ENCODE results near the gene ZNF595. TPM values are rescaled to one million over a fixed set of nuclear protein-coding genes. Genes with fewer than 3 reads are reported as not detected.
"Not testable (repeated sequence)": the region's sequence is repeated elsewhere in the genome, so short reads cannot be mapped to it uniquely, and the experiment has no call there.

ZNF595 gene
- total RNA-seq, 1 experiment from 2014 or later = 17.1 TPM

- CTCF ChIA-PET; BruUV-seq (replicated peaks); H3K9me3 Mint-ChIP-seq (ENCODE audit: unreplicated experiment); H3K27me3 ChIP-seq (replicated peaks; ENCODE audit: control insufficient read depth, insufficient read depth, low read length); DNase-seq; H3K9me3 ChIP-seq; POLR2A ChIA-PET; intact Hi-C loops (cut with micrococcal nuclease; ENCODE audit: unreplicated experiment); H3K36me3 Mint-ChIP-seq (ENCODE audit: insufficient read depth, unreplicated experiment); H3K36me3 ChIP-seq (ENCODE audit: control insufficient read depth, insufficient read depth, low read length); H3K4me3 Mint-ChIP-seq (ENCODE audit: unreplicated experiment); H3K27ac Mint-ChIP-seq (ENCODE audit: unreplicated experiment); H3K4me3 ChIP-seq (ENCODE audit: low read depth, low read length); H3K27me3 Mint-ChIP-seq (ENCODE audit: insufficient read depth, unreplicated experiment); H3K4me1 Mint-ChIP-seq (ENCODE audit: low read depth, unreplicated experiment); H3K4me1 ChIP-seq: not testable (repeated sequence)
Measured at GRCh38 chr4:38202-38601, 14.9 kb upstream of the ZNF595 start.

DNA sequence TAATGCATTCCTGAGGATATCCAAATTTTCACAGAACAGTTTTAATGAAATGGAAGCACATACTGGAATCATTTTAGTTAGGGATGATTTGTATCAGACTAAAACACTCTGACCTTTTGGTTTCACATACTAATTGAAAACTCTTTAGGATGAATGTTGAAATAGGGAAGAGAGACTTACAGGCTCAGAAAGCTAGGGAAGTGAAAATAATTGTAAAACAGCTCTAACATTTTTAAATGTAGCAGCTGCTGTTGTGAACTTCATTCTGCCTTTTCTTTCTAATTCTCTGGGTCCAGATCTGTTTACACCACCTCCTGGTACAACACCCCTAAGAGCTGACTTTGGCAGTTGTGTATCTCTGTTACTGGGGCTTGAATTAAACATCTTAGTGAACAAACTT lies 9.7 kb upstream of the ZNF595 start:
- POLR2A ChIA-PET; H3K27me3 ChIP-seq (replicated peaks; ENCODE audit: control insufficient read depth, insufficient read depth, low read length); H3K4me1 Mint-ChIP-seq (ENCODE audit: low read depth, unreplicated experiment); BruUV-seq (replicated peaks); DNase-seq; H3K27me3 Mint-ChIP-seq (ENCODE audit: insufficient read depth, unreplicated experiment); intact Hi-C loops (cut with micrococcal nuclease; ENCODE audit: unreplicated experiment); H3K9me3 Mint-ChIP-seq (ENCODE audit: unreplicated experiment); H3K4me3 ChIP-seq (ENCODE audit: low read depth, low read length); H3K36me3 ChIP-seq (ENCODE audit: control insufficient read depth, insufficient read depth, low read length); H3K27ac Mint-ChIP-seq (ENCODE audit: unreplicated experiment); H3K4me1 ChIP-seq; H3K9me3 ChIP-seq; H3K36me3 Mint-ChIP-seq (ENCODE audit: insufficient read depth, unreplicated experiment); H3K4me3 Mint-ChIP-seq (ENCODE audit: unreplicated experiment); CTCF ChIA-PET: not testable (repeated sequence)

- H3K4me3 ChIP-seq (ENCODE audit: low read depth, low read length); H3K4me1 Mint-ChIP-seq (ENCODE audit: low read depth, unreplicated experiment); H3K27me3 Mint-ChIP-seq (ENCODE audit: insufficient read depth, unreplicated experiment); CTCF ChIA-PET; DNase-seq; POLR2A ChIA-PET; intact Hi-C loops (cut with micrococcal nuclease; ENCODE audit: unreplicated experiment); H3K9me3 Mint-ChIP-seq (ENCODE audit: unreplicated experiment); H3K36me3 Mint-ChIP-seq (ENCODE audit: insufficient read depth, unreplicated experiment); H3K4me1 ChIP-seq; H3K27me3 ChIP-seq (replicated peaks; ENCODE audit: control insufficient read depth, insufficient read depth, low read length); H3K9me3 ChIP-seq; BruUV-seq (replicated peaks); H3K4me3 Mint-ChIP-seq (ENCODE audit: unreplicated experiment); H3K36me3 ChIP-seq (ENCODE audit: control insufficient read depth, insufficient read depth, low read length); H3K27ac Mint-ChIP-seq (ENCODE audit: unreplicated experiment): not testable (repeated sequence)
Measured at GRCh38 chr4:51253-51652, 1.9 kb upstream of the ZNF595 start.

- BruUV-seq (replicated peaks); H3K9me3 Mint-ChIP-seq (ENCODE audit: unreplicated experiment); H3K4me3 Mint-ChIP-seq (ENCODE audit: unreplicated experiment); CTCF ChIA-PET; H3K36me3 ChIP-seq (ENCODE audit: control insufficient read depth, insufficient read depth, low read length); H3K4me1 ChIP-seq; intact Hi-C loops (cut with micrococcal nuclease; ENCODE audit: unreplicated experiment); H3K36me3 Mint-ChIP-seq (ENCODE audit: insufficient read depth, unreplicated experiment); DNase-seq; H3K27me3 ChIP-seq (replicated peaks; ENCODE audit: control insufficient read depth, insufficient read depth, low read length); H3K4me1 Mint-ChIP-seq (ENCODE audit: low read depth, unreplicated experiment); H3K27me3 Mint-ChIP-seq (ENCODE audit: insufficient read depth, unreplicated experiment); POLR2A ChIA-PET; H3K27ac Mint-ChIP-seq (ENCODE audit: unreplicated experiment); H3K4me3 ChIP-seq (ENCODE audit: low read depth, low read length); H3K9me3 ChIP-seq: not testable (repeated sequence)
Measured at GRCh38 chr4:51655-52277, 1.4 kb upstream of the ZNF595 start.

- POLR2A ChIA-PET; H3K4me1 Mint-ChIP-seq (ENCODE audit: low read depth, unreplicated experiment); H3K36me3 ChIP-seq (ENCODE audit: control insufficient read depth, insufficient read depth, low read length); H3K4me3 ChIP-seq (ENCODE audit: low read depth, low read length); H3K4me1 ChIP-seq; H3K9me3 ChIP-seq; CTCF ChIA-PET; H3K27me3 Mint-ChIP-seq (ENCODE audit: insufficient read depth, unreplicated experiment); H3K9me3 Mint-ChIP-seq (ENCODE audit: unreplicated experiment); H3K36me3 Mint-ChIP-seq (ENCODE audit: insufficient read depth, unreplicated experiment); H3K27ac Mint-ChIP-seq (ENCODE audit: unreplicated experiment); DNase-seq; intact Hi-C loops (cut with micrococcal nuclease; ENCODE audit: unreplicated experiment); H3K27me3 ChIP-seq (replicated peaks; ENCODE audit: control insufficient read depth, insufficient read depth, low read length); BruUV-seq (replicated peaks); H3K4me3 Mint-ChIP-seq (ENCODE audit: unreplicated experiment): not testable (repeated sequence)
Measured at GRCh38 chr4:53521-53920, 400 bp downstream of the ZNF595 start.

DNA sequence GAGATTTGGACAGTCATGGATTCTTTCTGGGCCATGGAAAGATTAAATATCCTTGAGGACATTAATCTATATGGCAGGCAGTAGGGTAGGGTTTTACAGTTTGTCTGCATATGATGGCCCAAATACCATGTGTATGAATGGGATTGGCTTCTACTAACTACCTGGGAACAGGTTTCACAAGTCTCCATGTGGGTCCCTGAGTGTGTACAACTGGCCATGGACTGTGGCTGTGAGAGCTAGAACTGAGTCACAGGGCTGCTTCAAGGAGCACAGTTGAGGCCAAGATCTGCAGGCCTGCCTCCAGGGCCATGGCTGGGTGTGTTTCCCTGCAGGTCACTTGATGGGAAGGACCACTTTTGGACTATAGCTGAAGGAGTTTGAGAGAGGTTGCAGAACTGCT lies 11.6 kb downstream of the ZNF595 start:
- H3K9me3 ChIP-seq; H3K4me3 ChIP-seq (ENCODE audit: low read depth, low read length); DNase-seq; H3K4me1 Mint-ChIP-seq (ENCODE audit: low read depth, unreplicated experiment); H3K27ac Mint-ChIP-seq (ENCODE audit: unreplicated experiment); H3K27me3 ChIP-seq (replicated peaks; ENCODE audit: control insufficient read depth, insufficient read depth, low read length); intact Hi-C loops (cut with micrococcal nuclease; ENCODE audit: unreplicated experiment); H3K4me1 ChIP-seq; BruUV-seq (replicated peaks); H3K4me3 Mint-ChIP-seq (ENCODE audit: unreplicated experiment); CTCF ChIA-PET; H3K27me3 Mint-ChIP-seq (ENCODE audit: insufficient read depth, unreplicated experiment); POLR2A ChIA-PET; H3K36me3 ChIP-seq (ENCODE audit: control insufficient read depth, insufficient read depth, low read length): not testable (repeated sequence)
- Mint-ChIP-seq H3K36me3 (ENCODE audit: insufficient read depth, unreplicated experiment) (peaks cover 13% of the 10 kb centered on the region), H3K9me3 (ENCODE audit: unreplicated experiment) (peaks cover 13% of the 10 kb centered on the region)
